ENCODE measurements around the gene RGS7.
"Not testable (repeated sequence)": the region's sequence is repeated elsewhere in the genome, so short reads cannot be mapped to it uniquely, and the experiment has no call there.

RGS7 gene

DNA sequence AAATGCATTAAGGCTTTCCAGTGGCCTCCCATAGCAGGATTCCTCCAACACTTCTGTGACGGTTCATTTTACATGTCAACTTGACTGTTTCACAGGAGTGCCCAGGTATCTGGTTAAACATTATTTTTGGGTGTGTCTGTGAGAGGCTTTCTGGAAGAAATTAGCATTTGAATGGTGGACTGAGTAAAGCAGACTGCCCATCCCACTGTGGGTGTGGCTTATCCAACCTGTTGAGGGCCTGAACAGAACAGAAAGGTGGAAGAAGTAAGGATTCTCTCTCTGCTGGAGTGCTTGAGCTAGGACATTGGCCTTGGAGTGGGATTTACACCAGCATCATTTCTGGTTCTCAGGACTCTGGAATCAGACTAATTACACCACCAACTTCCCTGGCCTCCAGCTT lies 85.6 kb downstream of the RGS7 start:
- DNase-seq (ENCODE audit: low spot score) = peak; percentile 53

DNA sequence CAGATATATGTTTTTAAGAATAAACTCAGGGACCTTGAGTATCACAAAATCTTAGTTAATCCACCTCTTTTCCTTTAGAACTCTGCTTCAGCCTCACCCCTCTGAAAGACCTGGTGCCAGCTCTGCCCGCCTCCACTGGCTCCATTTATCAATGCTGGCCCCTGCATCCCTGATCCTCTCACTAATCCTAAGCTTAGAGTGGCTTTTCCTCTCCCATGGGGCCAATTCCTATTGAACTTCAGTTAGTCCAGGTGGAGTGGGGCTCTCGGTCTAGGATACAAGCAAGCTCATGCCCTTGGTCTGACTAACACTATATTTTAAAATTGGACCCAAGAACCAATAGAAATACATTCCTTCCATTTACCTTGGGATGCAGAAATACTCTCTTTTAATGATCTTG lies 87.0 kb downstream of the RGS7 start:
- no peak for DNase-seq (ENCODE audit: low spot score)

- no peak for DNase-seq (ENCODE audit: low spot score)
Observed at GRCh38 chr1:241269116-241269515, 87.9 kb downstream of the RGS7 start.

DNA sequence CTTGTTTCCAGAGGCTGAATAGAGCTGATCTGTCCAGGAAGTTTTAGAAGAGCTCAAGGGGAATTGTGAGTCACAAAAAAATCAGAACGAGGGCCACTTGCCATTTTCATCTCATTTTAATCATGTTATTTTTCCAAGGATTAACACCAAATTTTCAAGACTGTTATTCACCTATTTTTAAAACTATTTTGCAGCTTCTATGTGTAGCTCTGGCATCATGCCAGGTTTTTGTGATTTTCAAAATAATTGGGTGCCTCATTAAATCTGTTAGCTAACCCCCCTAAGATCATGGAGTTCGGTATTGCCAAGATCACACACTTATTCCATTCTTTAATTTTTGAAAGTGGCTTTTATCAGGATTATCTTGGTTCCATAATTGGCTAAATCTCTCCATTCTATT lies 90.9 kb downstream of the RGS7 start:
- DNase-seq (ENCODE audit: low spot score) = no peak

DNA sequence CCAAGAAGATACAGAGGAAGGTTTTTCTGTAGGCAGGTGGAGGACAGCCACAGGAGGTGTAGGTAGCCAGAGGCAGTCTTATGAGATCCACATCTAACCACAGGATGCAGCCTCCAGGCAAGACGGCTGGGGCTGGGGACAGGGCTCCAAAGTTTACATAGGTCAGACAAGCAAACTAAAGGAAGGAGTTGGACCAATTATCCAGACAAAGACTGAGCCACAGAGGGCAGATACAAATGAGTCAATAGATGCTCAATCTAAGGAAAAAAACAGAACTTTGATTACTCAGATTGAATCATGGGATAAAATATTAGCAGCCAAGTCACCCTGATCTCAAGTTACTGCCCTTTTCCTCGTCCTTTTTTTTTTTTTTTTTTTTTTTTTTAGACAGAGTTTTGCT lies 91.6 kb downstream of the RGS7 start:
- no peak for DNase-seq (ENCODE audit: low spot score)

DNA sequence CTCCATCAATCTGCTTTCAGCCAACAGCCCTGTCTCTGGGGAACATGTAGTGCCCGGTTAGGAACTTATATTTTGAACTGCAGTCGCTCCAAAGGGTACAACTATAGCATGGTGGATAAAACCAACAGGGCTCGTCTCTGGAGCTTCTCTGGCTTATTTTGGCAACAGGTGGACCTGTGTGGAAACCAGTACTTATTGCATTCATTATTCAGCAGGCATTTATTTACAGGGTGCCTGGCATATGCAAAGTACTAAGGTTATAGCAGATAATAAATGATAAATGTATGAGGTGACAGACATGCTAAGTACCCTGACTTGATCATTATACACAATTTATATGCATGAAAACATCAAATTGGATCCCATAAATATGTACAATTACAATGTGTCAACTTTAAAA lies 93.7 kb downstream of the RGS7 start:
- DNase-seq (ENCODE audit: low spot score) = no peak

DNA sequence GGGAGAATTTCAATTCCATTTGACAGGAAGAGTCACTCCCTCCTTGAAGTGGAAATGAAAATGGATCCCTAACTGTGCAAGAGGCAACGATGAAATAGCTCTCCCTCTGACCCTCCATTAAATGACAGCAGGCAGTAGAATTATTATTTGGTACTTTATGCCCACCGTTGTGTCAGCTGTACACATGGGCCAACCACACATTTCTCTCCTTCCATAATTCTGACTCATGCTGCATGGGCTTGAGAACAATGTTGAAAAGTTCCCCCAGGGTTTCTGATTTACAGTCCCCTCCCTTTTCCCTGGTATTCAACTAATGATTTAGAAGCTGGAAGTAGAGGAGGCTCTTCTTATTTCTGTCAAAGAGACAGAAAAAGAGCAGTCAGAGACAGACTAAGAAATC lies 103.5 kb downstream of the RGS7 start:
- no peak for DNase-seq (ENCODE audit: low spot score)

GRCh38 chr1:241250465-241250864 lies 106.5 kb downstream of the RGS7 start:
- peak; percentile 37 for DNase-seq (ENCODE audit: low spot score)

DNA sequence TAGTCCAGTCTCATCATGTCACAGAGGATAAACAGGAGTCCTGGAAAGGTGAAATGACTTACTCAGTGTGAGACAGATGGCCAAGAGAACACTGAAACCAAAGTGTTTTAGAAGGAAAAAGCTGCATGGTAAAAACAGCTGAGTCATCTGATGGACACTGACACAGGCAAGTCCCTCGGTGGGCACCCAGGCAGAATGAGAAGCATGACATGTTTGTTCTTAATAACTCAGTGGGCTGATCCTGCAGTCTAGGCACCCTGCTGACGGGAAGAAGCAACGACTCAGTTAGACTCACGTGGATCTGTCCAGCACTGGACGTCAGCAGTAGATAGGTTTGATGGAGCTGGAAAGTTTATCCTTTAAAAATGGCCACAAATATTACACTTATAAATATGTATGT lies 116.9 kb downstream of the RGS7 start:
- no peak for DNase-seq (ENCODE audit: low spot score)

DNA sequence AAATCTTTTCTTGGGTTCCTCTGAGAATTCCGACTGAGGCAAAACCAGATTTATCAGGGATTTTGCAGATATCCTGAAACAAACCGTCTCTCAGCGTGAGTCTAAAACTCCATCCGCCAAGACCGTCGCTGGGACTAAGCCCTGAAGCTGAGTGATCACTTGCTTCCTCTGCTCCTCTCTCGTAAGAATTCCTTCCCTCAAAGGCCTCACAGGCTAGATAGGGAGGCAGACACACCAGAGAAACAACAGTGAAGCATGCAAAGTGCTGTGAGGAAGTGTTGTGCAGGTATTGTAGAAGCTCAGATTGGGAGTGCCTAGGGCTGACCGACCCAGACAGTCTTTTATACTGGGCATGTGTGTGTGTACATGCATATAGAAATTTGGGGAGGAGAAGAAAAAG lies 119.1 kb downstream of the RGS7 start:
- no peak for DNase-seq (ENCODE audit: low spot score)

DNA sequence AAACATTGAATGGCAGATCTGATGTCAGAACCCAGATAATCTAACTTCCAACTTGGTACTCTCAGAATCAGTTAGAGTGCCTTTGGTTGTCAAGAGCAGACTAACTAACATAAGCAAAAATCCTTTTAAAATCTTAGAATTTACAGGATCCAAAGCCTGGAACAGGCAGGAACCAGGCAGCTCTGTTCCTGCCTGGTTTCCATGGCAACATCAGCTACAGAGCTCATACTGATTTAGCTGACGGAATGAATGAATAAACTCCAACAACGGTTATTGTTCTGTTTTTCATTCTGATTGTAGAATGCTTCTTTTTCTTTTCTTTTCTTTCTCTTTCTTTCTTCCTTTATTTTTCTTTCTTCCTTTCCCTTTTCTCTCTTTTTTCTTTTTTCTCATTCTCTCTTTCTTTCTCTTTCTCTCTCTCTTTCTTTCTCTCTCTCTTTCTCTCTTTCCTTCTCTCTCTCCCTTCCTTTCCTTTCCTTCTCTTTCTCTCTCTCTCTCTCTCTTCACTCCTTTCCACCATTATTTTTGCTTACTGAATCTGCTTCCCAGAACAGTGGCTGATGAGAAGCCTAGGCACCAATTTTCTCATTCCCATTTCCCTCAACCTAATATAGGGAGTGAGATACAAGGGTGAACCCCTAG lies 121.6 kb downstream of the RGS7 start:
- no peak for DNase-seq (ENCODE audit: low spot score)

- no peak for DNase-seq (ENCODE audit: low spot score)
Observed at GRCh38 chr1:241229711-241230110, 127.3 kb downstream of the RGS7 start.

DNA sequence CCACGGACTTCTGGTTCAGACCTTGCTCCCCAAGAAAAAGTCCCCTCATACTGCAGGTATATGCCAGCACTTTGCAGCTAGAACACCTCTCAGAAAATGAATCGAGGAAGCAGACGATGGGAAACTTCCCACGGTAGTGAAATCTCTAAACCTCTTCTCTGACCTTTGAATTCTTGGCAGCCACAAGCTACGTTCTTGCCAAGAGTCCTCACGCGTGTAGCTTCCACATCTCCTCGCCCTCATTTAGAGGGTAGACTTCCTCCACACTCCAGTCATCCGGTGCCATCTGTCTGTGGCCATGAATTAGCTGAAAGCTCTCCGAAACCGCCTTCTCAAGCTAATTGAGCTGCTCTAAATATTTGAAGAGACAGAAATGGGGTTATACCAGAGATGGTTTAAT lies 127.8 kb downstream of the RGS7 start:
- no peak for DNase-seq (ENCODE audit: low spot score)

DNA sequence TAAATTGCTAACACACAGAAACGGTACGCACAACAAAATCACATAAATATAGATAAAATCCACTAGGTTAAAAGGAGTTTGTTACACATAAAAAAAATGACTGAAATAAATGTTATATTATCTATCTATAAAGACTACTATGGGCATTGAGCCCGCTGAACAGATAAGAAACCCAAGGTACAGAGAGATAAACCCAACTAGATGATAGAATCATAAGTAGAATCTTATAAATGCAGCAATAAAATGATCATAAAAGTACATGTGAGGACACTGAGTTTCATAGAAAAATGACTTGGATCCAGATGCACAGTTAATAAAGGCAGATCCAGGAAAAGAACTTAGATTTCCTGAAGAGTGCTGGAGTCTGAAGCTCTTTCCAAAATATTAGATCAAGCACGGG lies 128.7 kb downstream of the RGS7 start:
- DNase-seq (ENCODE audit: low spot score) = no peak

DNA sequence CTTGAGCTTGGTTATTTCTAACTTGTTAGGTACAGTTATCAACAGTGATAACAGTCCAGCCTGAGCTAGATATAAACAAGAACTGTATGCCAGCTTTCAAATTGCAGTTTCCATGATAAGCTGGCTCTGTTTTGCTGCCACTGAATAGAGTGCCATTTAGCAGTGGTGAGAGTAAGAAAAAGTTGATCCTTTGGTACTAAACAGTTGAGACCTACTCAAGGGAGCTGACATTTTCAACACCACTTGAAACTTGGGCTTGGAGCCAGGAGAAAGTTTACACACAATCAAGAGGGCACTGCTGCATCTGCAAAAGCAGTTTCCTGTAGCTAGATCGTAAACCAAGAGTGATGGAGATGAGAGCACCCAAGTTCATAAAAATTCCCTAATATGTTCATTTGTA lies 131.3 kb downstream of the RGS7 start:
- no peak for DNase-seq (ENCODE audit: low spot score)

- DNase-seq (ENCODE audit: low spot score) = not testable (repeated sequence)
Observed at GRCh38 chr1:241224189-241224588, 132.8 kb downstream of the RGS7 start.

GRCh38 chr1:241222813-241223212 lies 134.2 kb downstream of the RGS7 start:
- not testable (repeated sequence) for DNase-seq (ENCODE audit: low spot score)

DNA sequence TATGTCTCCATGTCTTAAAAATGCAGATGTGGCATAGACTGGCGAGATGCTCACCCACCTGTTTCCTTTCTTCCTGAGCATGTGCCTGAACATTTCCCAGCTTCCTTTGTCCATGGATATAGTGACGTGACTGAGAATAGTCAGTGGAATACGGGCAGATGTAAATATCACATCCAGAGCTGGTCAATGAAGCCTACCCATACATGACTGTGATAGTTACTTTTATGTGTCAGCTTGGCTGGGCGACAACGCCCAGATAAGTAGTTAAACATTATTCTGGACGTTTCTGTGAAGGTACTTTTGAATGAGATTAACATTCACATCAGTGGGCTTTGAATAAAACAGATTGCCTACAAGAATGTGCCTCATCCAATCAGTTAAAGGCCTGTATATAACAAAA lies 135.7 kb downstream of the RGS7 start:
- no peak for DNase-seq (ENCODE audit: low spot score)

GRCh38 chr1:241220913-241221312 lies 136.1 kb downstream of the RGS7 start:
- DNase-seq (ENCODE audit: low spot score) = not testable (repeated sequence)

DNA sequence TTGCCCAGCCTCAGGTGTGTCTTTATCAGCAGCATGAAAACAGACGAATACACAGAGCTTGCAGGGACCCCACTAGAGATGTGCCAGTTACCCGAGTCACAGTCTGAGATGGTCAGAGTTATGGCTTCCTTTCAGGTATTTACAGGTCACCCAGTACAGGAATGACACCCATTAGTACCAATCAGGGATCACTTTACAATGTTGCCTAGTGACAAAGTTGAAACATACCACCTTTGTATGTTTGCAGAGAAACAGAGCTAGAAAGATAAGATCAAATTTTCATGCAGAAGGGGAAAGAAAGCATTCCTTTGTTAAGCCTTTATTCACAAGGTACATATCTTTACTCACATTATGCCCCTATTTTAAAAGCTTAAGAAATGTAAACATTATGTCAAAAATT lies 137.6 kb downstream of the RGS7 start:
- no peak for DNase-seq (ENCODE audit: low spot score)

DNA sequence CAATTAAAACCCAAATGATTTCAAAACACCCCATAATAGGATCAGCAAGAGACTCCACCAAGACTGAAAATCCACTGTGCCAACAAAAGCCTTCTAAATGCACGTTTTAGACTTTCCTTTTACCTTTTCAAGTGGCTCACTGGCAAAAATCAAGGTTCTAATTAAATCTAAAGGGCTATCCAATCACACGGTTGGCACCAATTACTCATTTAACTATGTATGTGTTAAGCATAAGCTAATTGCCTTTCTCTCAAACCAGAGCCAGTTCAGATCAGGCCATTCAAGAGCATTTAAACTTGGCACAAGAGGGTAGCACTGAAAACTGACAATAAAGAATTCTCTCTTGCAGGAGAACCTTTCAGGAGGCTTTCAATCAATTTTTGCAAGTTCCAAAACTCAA lies 139.5 kb downstream of the RGS7 start:
- DNase-seq (ENCODE audit: low spot score) = no peak

- no peak for DNase-seq (ENCODE audit: low spot score)
Observed at GRCh38 chr1:241215683-241216082, 141.3 kb downstream of the RGS7 start.

GRCh38 chr1:241215203-241215602 lies 141.8 kb downstream of the RGS7 start:
- no peak for DNase-seq (ENCODE audit: low spot score)

- DNase-seq (ENCODE audit: low spot score) = peak; percentile 21
Observed at GRCh38 chr1:241213139-241213538, 143.9 kb downstream of the RGS7 start.

- DNase-seq (ENCODE audit: low spot score) = no peak
Observed at GRCh38 chr1:241212628-241213027, 144.4 kb downstream of the RGS7 start.
